NCI-H2227 (cell line): ENCODE results near the gene MAN2A1.
"Not testable (repeated sequence)": the region's sequence is repeated elsewhere in the genome, so short reads cannot be mapped to it uniquely, and the experiment has no call there.

Source experiments
- DNase-seq: peaks from one replicate; lab custom pipeline; 2025; ENCODE audit not compliant: unreplicated experiment; lab: John Stamatoyannopoulos, UW

MAN2A1 gene

DNA sequence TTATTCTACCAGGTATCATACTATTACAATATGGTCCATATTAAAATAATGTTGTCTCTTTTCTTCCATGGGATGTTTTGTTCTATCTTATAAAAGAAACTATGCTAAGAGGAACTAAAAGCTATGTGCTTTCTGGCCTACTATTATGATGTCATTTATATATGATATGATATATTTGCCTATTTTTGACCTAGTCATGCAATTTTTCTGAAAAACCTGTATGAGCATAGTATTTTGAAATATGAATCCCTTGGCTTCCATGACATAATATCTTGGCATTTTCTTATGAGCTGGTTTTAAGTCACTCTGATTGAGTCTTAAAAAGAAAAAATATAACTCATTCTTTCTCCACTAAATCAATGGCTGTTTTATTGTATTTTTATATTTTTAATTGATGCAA is 60.7 kb downstream of the MAN2A1 start:
- DNase-seq, result no peak

DNA sequence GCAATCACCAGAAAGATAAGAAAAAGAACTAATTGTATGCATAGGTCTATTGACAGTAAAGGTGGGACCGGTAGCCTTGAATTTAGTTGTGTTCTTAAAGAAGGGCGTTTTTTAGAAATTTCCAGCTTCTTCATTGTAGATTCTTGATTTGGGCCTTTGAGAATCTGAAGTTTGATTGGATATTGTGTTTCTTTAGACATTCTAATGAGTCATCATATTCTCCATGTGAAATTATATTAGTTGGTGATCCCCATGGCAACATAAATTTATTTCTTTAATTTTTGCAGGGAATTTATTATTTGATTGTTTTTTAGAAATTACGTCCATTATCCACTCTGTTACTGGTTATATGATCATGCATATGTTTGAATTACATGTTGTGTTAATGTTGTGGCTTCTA is 63.6 kb downstream of the MAN2A1 start:
- no peak for DNase-seq

DNA sequence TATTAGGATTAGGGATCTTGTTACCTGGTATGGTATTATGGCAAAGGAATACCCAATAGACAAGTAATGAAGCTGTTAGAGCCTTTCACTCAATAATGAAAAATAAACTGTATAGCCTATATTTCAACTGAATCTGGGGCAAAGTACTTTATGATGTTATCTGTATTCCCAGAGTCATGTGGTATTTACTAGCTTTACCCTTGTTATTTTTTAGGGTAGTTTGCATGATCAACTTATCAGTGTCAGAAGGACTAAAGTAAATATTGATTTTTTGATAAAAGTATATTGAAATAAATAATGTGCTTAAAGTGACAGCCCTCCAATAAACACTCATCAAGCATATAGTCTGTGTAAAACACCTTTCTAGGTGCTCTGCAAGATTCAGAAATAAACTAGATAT is 64.6 kb downstream of the MAN2A1 start:
- no peak for DNase-seq

DNA sequence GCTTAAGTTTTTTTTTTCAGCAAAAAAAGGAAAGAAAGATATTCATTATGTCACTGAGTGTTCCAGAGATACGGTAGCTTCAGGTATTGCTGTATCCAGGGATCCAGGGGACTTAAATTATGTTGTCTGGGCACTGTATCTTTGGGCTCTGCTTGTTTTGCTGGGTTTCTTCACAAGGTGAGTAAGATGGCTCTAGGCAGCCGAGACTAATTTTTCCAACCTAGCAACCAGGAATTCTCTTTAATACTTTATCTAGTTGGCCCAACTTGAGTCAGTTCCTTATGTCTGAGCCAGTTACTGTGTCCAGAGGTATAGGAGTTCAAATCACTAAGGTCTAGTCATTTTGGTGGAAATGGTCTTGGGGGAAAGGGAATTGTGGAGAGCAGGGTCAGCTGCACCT is 66.0 kb downstream of the MAN2A1 start:
- DNase-seq, result no peak

DNA sequence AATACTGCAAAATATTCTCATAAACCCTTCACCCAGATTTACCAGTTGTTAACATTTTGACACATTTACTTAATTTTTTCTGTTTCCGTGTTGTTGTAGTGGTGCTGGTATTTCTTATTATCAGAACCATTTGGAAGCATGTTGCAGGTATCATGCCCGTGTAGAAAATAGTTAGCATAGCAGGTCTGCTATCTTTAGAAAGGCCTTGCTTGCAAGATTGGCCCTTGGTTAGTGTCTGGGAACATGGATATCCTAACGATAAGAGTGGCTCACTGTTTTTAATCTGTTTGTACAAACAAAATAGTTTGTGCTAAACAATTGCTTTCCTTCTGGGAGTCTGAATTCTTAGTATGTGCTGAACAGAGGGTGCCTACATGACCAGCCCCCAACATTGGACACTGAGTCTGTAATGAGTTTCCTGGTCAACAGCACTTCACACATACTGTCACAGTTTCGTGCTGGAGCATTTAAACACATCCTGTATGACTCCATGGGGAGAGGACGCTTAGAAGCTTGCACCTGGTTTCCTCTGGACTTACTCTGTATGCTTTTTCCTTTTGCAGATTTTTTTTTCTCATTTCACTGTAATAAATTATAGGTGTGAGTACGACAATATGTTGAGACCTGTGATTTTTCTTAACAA is 66.9 kb downstream of the MAN2A1 start:
- no peak for DNase-seq

- no peak for DNase-seq
These were observed 67.8 kb downstream of the MAN2A1 start for GRCh38 chr5:109757490-109757889.

DNA sequence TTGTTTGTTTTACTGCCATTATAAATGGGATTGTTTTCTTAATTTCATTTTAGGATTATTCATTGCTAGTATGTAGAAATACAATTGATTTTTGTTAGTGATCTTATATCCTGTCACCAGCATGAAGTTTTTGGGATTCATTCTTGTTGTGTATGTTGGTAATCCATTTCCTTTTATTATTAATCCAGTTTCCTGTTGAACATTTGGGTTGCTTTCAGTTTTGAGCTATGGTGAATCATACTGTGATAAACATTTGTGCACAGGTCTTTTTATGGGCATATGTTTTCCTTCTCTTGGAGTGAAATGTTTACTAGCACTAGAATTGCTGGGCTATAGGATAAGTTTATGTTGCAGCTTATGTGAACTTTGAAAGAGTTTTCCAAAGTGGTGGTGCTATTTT is 69.6 kb downstream of the MAN2A1 start:
- no peak for DNase-seq

DNA sequence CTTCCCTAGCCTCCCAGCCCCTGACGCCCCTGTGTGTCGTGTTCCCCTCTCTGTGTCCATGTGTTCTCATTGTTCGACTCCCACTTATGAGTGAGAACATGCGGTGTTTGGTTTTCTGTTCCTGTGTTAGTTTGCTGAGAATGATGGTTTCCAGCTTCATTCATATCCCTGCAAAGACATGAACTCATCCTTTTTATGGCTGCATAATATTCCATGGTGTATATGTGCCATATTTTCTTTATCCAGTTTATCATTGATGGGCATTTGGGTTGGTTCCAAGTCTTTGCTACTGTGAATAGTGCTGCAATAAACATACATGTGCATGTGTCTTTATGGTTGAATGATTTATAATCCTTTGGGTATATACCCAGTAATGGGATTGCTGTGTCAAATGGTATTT is 70.4 kb downstream of the MAN2A1 start:
- DNase-seq, result not testable (repeated sequence)

GRCh38 chr5:109762821-109763220 is 73.1 kb downstream of the MAN2A1 start:
- no peak for DNase-seq

DNA sequence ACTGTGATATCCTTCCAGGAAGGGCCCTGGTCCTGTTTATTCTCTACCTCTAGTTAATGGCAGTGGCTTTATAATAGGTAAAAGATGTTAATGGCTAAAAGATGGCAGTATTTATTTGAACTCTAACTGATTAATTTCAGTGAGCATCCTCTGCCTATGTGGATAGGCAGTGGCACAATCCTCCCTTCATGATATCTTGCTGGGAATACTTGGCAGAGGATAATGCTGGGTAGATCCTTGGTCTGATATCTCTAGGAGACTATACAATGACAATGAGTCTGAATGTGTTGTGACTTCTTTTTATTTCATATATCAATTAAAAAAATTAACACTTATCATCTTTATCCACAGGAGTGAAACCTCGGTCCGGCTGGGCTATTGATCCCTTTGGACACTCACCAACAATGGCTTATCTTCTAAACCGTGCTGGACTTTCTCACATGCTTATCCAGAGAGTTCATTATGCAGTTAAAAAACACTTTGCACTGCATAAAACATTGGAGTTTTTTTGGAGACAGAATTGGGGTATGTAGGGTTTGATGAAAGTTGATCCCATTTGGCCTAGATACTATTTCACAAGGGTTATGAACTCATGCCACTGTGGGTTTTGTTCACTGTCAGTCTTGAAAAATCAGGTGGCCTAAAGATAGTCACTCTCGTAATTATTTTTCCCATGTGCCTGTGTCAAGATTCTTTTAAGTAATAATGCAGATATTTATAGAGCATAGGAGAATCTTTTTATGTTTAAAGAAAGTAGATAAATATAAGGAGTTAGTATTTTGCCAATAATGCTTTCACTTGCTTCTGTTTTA is 77.7 kb downstream of the MAN2A1 start:
- no peak for DNase-seq

- DNase-seq, result no peak
These were observed 78.3 kb downstream of the MAN2A1 start for GRCh38 chr5:109767997-109768396.

DNA sequence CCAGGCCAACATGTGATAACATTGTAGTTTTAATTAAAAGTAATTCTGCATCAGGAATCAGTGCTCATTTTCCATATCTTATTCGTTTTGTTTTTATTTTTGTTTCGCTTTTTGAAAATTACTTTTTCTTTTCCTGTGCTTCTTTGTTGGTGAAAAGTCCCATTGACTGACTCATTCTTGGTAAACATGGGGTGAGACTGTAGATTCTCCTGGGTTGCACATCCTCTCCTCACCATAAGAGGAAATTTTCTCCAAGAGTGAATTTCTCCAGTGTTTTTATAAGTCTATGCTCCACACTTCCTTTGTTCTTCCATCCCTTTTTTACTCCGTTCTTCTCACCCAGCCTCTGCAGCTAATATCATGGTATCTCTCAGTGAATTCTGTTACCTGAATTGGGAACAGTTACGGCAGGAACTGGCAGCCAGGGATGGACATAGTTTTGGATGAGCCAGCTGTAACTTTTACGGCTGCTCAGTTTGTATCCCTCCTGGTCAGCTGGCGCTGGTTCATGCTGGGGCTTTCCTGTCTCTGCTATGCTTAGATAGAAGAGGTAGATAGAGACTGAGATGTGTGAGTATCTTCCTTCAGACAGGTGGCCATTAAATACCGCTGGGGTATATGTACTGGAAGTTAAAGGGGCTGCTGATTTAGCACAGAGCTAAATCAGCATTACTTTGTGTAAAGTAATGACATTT is 80.0 kb downstream of the MAN2A1 start:
- no peak for DNase-seq

GRCh38 chr5:109775130-109775529 is 85.4 kb downstream of the MAN2A1 start:
- DNase-seq, result no peak

GRCh38 chr5:109779036-109779735 is 89.5 kb downstream of the MAN2A1 start:
- no peak for DNase-seq

- no peak for DNase-seq
These were observed 95.0 kb downstream of the MAN2A1 start for GRCh38 chr5:109784687-109785086.

DNA sequence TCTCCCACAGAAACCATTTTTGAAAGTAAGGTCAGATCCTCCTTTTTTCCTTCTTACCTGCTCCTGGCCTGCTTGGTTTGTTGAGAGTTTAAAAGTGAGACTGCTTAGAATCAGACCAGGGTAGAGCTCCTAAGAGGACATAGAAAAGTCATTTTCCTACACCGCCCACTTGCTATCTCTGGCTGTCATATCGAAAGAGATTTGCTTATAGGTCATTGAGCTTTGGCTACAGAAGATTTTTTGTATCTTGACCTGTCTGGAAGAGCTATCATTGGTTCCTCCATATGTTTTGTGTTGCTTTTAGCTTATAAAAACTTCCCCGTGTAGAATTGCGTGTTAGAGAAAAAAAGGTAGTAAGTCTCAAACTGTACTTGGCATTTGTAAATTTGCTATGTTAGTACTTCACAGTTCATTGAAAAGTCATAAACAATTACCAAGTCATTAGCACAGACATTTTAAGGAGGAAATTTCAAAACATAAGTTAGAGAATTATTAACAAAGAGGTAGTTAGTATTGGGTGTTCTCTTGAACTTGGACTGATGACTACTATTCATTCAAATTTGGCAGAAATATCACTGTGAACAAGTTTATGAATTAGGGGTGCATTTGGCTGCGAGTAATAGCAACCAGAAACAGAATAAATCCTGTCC is 96.6 kb downstream of the MAN2A1 start:
- DNase-seq, result no peak

DNA sequence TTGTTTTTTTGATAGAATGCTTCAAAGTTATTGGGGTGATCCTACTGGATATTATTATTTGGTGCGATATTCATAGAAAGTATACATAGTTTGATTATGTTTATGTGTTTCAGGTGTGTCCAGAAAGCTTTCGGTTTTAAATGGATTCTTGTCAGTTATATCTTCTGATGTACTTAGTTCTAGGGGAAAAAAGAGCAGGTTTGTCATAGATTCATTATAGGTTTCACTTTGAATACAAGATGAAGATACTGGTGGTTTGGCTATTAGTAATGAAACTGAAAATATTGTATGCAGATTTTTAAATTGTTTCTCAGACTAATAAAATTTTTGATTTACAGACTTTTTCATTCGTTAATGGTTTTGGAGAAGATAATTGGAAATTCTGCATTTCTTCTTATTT is 98.9 kb downstream of the MAN2A1 start:
- no peak for DNase-seq

DNA sequence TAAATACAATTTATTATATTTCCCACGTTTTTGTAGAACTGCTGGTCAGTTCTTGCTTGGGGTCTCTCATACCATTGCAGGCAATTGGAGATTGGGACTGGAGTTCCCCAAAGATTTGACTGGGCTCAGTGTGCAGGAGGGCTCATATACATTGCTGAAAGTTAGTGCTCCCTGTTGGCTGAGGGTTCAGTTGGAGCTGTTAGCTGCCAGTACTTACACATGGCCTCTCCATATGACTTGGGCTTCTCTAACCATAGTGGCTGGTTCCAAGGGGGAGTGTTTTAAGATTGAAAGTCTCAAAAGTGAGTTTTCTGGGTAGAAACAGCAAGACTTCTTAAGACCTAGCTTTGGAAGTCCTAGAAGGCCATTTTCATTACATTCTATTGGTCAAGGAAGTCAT is 102.9 kb downstream of the MAN2A1 start:
- no peak for DNase-seq

DNA sequence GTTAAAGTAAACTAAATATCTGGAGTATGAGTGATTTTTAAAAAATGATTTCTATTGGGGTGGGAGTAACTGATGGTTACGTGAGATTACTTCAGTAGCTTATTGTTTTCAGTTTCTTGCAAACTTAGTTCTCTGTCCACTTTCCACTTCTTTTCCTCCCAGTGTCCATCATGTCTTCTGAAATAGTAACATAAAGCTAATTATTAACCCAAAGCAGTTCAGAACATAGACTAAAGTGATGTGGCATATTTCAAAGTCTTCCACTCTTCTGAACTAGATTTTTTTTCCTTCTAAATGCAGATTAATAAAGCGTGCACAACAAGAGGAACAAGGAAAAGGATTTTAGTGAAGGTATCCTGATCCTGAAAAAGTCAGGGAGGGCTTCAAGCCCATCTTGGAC is 114.1 kb downstream of the MAN2A1 start:
- DNase-seq, result no peak

GRCh38 chr5:109805472-109805871 is 115.7 kb downstream of the MAN2A1 start:
- DNase-seq, result no peak

- DNase-seq, result no peak
These were observed 116.2 kb downstream of the MAN2A1 start for GRCh38 chr5:109805883-109806282.
